Right atrium auricular region (tissue), 2 donors: ENCODE data around the gene LRMDA. TPM values are rescaled to one million over a fixed set of nuclear protein-coding genes. Genes with fewer than 3 reads are reported as not detected.
"Not testable (repeated sequence)": the region's sequence is repeated elsewhere in the genome, so short reads cannot be mapped to it uniquely, and the experiment has no call there.

Experiments used
- DNase-seq: peaks from one replicate; pipeline ENCODE4 v3.0.0-alpha.2; 2019; ENCODE audit warnings: low spot score
- H3K27ac ChIP-seq, 2 donors: fragments of 200-600 bp; sonication (generic); 1 replicate in 1 of 2; 2 replicates in 1 of 2; pipeline ENCODE4 v1.5.1; 2016 to 2019
- H3K27me3 ChIP-seq, 2 donors: fragments of 200-600 bp; sonication (generic); one replicate each; pipeline versions ENCODE4 v1.5.1 to v1.6.0; 2017 to 2019
- H3K36me3 ChIP-seq: fragments of 200-600 bp; sonication (generic); one replicate; pipeline ENCODE4 v1.5.1; 2016
- H3K4me1 ChIP-seq, 2 donors: fragments of 200-600 bp; sonication (generic); one replicate each; pipeline versions ENCODE4 v1.5.1 to v1.6.0; 2017 to 2019
- H3K4me3 ChIP-seq, 2 donors: fragments of 200-600 bp; sonication (generic); 1 replicate in 1 of 2; 2 replicates in 1 of 2; pipeline ENCODE4 v1.5.1; 2017 to 2019; ENCODE audit warnings: mild to moderate bottlenecking in 1 of 2, moderate library complexity in 1 of 2
- H3K9me3 ChIP-seq, 2 donors: fragments of 200-600 bp; sonication (generic); one replicate each; pipeline ENCODE4 v1.5.1; 2019
- CTCF ChIP-seq, 2 donors: fragments of 200-600 bp; sonication (generic); IDR thresholded peaks; one replicate each; pipeline ENCODE4 v1.5.1; 2019; ENCODE audit warnings: antibody characterized with exemption in 2 of 2
- total RNA-seq, 2 donors: library from RNA; depleted of rRNA; stranded (reverse); fragments of >200 nt; gene quantifications; one replicate each; pipeline ENCODE4 v1.1.0, GENCODE V29; 2016

The LRMDA gene
- total RNA-seq, 2 donors from 2014 or later, result 6.1 to 19.1 TPM

GRCh38 chr10:76133597-76134255, 702.3 kb downstream of the LRMDA start:
- no peaks in the 10 kb centered on the region for H3K9me3 ChIP-seq
- TF ChIP-seq CTCF (IDR thresholded peaks at IDR 0.05), result no peak
- H3K4me1 ChIP-seq, result peaks cover 0 to 6% of the 10 kb centered on the region in 2 donors
- H3K27me3 ChIP-seq, result no peaks in the 10 kb centered on the region
- no peaks in the 10 kb centered on the region for H3K36me3 ChIP-seq
- H3K27ac ChIP-seq, result no peak overlapping the region
- no peak overlapping the region for H3K4me3 ChIP-seq
- DNase-seq, result no peak

- H3K4me3 ChIP-seq, result no peak overlapping the region
- TF ChIP-seq CTCF (IDR thresholded peaks at IDR 0.05), result no peak
Observed at GRCh38 chr10:76136961-76137360, 705.5 kb downstream of the LRMDA start.

GRCh38 chr10:76138286-76138685, 706.9 kb downstream of the LRMDA start:
- Histone ChIP-seq H3K27ac (no peak overlapping the region), H3K9me3 (no peaks in the 10 kb centered on the region), H3K27me3 (no peaks in the 10 kb centered on the region), H3K36me3 (no peaks in the 10 kb centered on the region), H3K4me3 (no peak overlapping the region), H3K4me1 (peaks cover 0 to 7% of the 10 kb centered on the region in 2 donors)
- no peak for DNase-seq
- no peak for TF ChIP-seq CTCF (IDR thresholded peaks at IDR 0.05)

More at GRCh38 chr10:76136961-76137360, 705.5 kb downstream of the LRMDA start:
- H3K27me3 ChIP-seq, result no peaks in the 10 kb centered on the region
- H3K36me3 ChIP-seq, result no peaks in the 10 kb centered on the region
- DNase-seq, result no peak
- H3K9me3 ChIP-seq, result no peaks in the 10 kb centered on the region
- H3K4me1 ChIP-seq, result peaks cover 0 to 7% of the 10 kb centered on the region in 2 donors
- H3K27ac ChIP-seq, result no peak overlapping the region

- H3K27ac ChIP-seq, result no peak overlapping the region
- no peaks in the 10 kb centered on the region for H3K27me3 ChIP-seq
- no peaks in the 10 kb centered on the region for H3K36me3 ChIP-seq
- TF ChIP-seq CTCF (IDR thresholded peaks at IDR 0.05), result no peak
- DNase-seq, result no peak
- no peaks in the 10 kb centered on the region for H3K9me3 ChIP-seq
- H3K4me3 ChIP-seq, result no peak overlapping the region
- peaks cover 0 to 7% of the 10 kb centered on the region in 2 donors for H3K4me1 ChIP-seq
Observed at GRCh38 chr10:76138906-76139305, 707.5 kb downstream of the LRMDA start.

DNA sequence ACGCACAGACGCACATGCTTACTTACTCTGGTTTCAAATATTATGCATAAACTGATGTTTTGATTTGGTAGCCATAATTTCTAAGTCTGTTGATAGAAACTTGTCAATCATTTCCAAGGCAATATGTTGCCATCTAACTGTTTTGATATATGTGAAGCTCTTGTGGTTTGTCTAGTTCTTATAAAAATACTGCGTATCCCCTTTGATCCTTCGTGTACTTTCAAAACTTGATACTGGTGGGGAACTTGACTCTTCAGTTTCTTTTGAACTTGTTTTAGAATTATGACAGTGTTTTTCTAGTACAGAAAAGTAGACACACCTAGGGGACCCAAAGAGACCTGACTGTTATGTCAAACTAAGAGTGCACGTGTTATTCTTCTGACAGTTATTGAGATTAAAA, 708.0 kb downstream of the LRMDA start:
- Histone ChIP-seq H3K27me3 (no peaks in the 10 kb centered on the region), H3K4me1 (peaks cover 0 to 7% of the 10 kb centered on the region in 2 donors), H3K4me3 (no peak overlapping the region), H3K36me3 (no peaks in the 10 kb centered on the region), H3K9me3 (no peaks in the 10 kb centered on the region), H3K27ac (no peak overlapping the region)
- no peak for TF ChIP-seq CTCF (IDR thresholded peaks at IDR 0.05)
- no peak for DNase-seq

- no peaks in the 10 kb centered on the region for H3K36me3 ChIP-seq
- no peaks in the 10 kb centered on the region for H3K9me3 ChIP-seq
- H3K27me3 ChIP-seq, result no peaks in the 10 kb centered on the region
- no peak overlapping the region for H3K27ac ChIP-seq
- H3K4me1 ChIP-seq, result peaks cover 0 to 7% of the 10 kb centered on the region in 2 donors
- DNase-seq, result no peak
- no peak overlapping the region for H3K4me3 ChIP-seq
- no peak for TF ChIP-seq CTCF (IDR thresholded peaks at IDR 0.05)
Observed at GRCh38 chr10:76141376-76141775, 710.0 kb downstream of the LRMDA start.

DNA sequence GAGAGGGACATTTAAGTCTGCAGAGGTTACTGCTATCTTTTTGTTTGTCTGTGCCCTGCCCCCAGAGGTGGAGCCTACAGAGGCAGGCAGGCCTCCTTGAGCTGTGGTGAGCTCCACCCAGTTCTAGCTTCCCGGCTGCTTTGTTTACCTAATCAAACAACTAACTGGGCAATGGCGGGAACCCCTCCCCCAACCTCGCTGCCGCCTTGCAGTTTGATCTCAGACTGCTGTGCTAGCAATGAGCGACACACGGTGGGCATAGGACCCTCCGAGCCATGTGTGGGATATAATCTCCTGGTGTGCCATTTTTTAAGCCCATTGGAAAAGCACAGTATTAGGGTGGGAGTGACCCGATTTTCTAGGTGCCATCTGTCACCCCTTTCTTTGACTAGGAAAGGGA, 716.8 kb downstream of the LRMDA start:
- not testable (repeated sequence) for H3K27me3 ChIP-seq, DNase-seq, H3K4me3 ChIP-seq, H3K36me3 ChIP-seq, H3K27ac ChIP-seq, H3K4me1 ChIP-seq, H3K9me3 ChIP-seq
